Medulla oblongata (tissue), 1 donor: Measurements from ENCODE around the gene CCDC178.
A peak's percentile ranks its signal among the peaks of the same experiment; 100 is the strongest.
"Not testable (repeated sequence)": the region's sequence is repeated elsewhere in the genome, so short reads cannot be mapped to it uniquely, and the experiment has no call there.

Experiments used
- DNase-seq: peaks from one replicate; pipeline ENCODE4 v3.0.0-alpha.2; 2015; ENCODE audit errors: extremely low spot score

Gene CCDC178

GRCh38 chr18:32983721-32984120 is 456.8 kb downstream of the CCDC178 start:
- DNase-seq: no peak

DNA sequence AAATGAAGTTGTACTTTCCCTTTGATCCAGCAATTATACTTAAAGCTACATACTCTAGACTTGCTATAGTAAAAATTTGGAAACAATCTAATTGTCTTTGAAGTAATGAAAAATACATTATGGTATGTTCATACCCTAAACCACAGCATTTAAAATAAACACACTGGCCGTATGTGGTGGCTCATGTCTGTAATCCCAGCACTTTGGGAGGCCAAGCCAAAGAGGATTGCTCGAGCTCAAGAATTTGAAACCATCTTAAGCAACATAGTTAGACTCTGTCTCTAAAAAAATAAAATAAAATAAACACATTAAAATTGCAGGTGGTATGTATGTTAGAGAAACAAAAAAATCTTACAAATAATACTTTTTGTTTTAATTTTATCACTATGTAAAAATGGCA is 459.6 kb downstream of the CCDC178 start:
- DNase-seq: no peak

- no peak for DNase-seq
Observed at GRCh38 chr18:32975501-32975900, 465.0 kb downstream of the CCDC178 start.

DNA sequence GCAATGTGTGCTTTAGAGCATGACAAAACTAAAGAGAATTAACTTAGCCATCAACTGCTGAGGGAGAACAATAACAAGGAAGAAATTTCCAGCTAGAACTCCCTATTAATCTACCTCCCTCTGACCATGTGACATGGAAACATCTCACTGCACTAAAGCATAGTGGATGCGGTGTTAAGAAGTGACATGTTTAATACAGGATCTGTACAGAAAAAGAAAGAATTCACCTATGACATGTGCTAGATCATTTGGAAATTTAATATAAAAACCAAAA is 465.4 kb downstream of the CCDC178 start:
- no peak for DNase-seq

DNA sequence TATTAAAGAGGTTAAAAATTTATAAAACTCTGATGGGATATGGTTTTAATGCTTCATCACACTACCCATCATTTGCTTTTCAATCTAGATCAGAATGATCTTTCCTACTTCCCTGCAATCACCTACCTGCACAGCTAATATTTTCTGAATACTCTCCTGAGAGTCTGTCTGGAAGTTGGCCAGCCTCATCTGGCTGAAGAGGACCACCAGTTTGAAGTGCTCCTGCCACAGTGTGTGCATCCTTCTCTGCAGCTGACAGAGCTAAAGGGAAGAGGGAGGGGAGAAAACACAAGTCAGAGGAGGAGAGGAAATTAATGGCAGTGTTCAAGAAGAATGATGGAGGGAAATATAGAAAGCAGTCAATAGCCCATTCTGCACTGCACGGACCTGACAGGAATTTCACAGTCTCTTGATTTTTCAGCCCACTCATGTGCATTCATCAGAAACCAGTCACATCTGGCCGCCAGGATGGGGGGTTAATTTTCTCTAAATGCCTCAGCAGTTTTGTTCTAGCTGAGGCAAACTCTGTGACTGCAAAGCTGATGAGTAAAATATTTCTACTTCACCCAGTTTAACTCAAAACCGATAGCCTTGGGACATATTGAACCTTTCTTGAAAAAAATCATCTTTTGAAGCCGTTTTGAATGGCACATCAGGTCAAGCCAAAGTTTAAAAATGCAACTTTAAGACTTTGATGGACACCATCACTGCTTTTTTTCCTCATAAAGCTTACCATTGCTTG is 465.9 kb downstream of the CCDC178 start:
- DNase-seq: no peak

GRCh38 chr18:32968248-32968647 is 472.3 kb downstream of the CCDC178 start:
- DNase-seq: no peak

DNA sequence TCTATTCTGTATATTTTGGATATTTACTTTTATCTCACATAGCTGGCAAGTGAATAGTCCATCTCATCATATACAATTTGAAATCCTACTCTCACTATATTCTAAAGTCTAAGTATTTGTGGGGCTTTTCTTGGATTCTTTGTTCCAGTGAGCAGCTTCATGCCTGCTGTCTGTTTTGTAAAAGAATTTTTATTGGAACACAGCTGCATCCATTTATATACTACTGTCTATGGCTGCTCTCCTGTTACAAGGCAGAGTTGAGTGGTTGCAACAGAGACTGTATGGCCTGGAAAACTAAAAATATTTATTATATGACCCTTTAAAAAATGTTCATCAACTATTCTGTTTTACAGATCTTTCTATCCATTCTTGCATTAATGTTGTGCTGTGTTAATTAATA is 474.4 kb downstream of the CCDC178 start:
- no peak for DNase-seq

DNA sequence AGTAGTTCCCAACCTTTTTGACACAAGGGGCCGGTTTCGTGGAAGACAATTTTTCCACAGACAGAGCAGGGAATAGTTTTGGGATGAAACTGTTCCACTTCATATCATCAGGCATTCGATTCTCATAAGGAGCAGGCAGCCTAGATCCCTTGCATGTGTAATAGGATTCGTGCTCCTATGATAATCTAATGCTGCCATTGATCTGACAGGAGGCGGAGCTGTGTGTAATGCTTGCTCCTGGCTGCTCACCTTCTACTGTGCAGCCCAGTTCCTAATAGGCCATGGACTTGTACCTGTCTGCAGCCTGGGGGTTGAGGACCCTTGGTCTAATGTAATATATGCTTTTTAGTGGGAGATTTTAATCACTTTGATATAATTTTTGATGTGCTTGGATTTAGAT is 479.0 kb downstream of the CCDC178 start:
- no peak for DNase-seq

- no peak for DNase-seq
Observed at GRCh38 chr18:32958746-32959145, 481.8 kb downstream of the CCDC178 start.

DNA sequence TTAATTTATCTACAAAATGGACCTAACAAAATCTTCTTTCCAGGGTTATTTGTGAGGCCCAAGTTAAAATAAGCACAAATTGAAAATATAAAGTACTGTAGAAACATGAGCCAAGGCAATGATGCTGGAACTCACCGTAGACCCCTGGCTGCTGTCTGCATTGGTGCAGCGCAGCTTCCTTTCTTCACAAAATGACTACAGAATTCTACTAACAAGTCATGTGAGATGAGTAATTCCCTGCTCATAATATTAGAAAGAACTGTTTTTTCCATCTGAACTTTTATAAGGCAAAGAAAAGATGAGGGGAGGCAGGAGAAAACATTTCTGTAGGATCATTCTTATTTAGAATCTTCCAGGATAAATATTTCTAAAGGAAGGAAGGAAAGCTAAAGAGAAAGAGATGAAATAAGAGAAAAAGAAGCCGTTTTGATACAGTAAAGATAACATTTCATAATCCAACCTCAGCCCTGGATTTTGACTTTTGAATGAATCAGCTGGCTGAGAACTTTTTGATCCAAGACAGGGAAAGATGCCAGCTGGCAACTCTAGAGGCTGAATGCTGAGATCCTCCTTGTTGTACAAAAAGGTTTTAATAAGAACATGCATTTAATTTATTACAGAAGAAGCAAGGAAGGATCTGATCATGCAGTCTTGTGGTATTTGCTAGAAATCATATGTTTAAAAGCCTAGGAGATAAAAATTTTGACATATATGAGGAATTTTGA is 483.8 kb downstream of the CCDC178 start:
- no peak for DNase-seq

DNA sequence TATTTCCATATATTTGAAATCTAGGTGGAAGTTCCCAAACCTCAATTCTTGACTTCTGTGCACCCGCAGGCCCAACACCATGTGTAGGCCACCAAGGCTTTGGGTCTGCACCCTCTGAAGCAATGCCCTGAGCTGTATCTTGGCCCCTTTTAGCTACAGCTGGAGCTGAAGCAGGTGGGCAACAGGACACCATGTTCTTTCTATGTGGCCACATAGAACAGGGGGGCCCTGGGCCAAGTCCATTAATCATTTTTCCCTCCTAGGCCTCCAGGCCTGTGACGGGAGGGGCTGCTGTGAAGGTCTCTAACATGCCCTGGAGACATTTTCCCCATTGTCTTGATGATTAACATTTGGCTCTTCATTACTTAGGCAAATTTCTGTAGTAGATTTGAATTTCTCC is 488.2 kb downstream of the CCDC178 start:
- DNase-seq: not testable (repeated sequence)

GRCh38 chr18:32937597-32937996 is 502.9 kb downstream of the CCDC178 start:
- no peak for DNase-seq

- no peak for DNase-seq
Observed at GRCh38 chr18:32937066-32937465, 503.5 kb downstream of the CCDC178 start.

GRCh38 chr18:32934201-32934600 is 506.3 kb downstream of the CCDC178 start:
- no peak for DNase-seq

DNA sequence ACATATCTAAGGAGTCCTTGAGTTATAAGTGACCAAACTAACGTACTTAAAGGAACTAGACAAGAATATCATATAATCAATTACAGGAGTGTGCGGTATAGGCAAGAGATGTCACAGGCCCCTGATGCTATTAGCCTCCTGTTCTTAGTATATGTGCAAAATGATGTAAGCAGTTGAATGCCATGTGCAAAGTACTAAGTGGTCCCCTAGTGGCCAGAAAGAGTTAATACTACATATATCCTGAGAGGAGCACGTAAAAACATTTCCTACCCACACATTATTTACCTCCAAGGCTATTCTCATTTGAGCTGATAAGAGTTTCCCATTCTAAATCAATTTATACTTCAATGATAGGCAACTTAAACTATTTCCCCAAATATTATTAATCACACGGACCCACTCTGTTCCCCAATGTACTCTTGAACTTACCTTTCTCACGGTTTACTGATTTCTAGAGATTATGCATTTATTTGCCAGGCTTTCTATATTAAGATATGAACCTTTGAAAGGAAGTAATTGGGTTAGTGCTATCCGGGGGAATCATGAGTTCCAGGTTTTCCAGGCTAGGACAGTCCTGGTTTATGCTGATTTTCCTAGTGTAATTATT is 509.7 kb downstream of the CCDC178 start:
- DNase-seq: no peak

- no peak for DNase-seq
Observed at GRCh38 chr18:32929213-32929612, 511.3 kb downstream of the CCDC178 start.

DNA sequence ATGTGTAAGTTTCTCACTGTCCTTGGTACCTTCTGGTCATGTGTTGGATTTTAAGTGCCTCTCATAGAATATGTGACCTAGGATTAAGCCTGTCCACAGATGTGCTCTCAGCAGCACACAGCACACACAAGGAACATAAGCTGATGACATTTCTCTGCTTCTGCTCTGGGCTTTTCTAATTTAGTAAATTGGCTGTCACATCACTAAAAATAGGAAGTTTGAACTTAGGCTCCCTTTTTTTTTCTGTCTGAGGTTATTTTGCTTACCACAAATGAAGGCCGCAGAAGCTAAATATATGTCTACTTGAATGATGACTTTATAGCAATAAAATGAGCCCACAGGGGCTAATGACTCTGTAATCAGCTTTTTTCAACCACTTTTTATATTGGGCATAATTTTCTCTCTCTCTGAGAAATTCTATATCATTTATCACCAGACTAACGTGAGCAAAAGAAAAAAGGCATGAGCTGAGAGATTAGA is 517.5 kb downstream of the CCDC178 start:
- DNase-seq: no peak

GRCh38 chr18:32920796-32921787 is 519.4 kb downstream of the CCDC178 start:
- DNase-seq: no peak

DNA sequence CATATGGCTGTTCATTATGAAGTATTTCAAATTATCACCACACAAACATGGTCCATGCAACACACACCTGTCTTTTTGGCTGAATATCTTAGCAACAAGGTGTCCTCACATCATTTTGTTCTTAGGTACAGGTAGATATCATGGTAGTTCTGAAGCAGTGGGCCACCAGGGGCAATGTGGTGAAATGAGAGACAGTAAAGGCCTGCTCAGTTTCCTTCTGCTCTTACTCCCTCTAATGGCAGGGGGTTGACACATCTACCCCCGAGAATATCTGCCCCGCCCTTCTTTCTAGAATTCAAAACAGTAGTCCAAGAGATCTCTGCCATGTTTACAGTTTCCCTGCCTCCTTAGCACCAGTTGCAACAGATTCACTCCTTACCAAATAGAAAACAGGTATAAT is 520.7 kb downstream of the CCDC178 start:
- peak; percentile 12 for DNase-seq

DNA sequence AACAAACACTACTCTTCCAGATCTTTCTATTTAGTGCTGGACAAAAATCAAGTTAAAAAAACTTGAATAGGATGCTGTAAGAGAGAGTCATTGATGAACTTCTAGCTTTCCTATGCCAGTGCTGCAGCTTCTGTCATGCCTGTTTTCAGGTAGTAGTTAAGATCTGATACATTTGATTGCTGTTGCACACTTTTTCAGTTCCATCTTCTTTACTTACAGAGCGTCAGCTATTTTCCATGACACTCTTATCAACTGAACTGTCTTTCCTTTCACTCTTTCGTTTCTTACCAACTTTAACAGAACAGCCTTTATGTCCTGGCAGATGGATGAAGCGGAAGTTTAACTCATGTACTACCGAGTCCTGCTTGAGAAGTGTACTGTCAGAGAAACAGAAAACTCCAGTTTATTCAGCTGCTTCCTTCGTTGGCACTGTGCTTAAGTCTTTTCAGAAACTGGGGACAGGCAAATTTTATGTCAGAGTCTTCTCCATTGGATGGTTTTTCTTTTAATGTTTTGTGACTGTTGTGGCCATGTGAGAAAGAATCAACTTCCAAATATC is 521.8 kb downstream of the CCDC178 start:
- no peak for DNase-seq

- no peak for DNase-seq
Observed at GRCh38 chr18:32915516-32915915, 525.0 kb downstream of the CCDC178 start.
